PC-3 (cell line): Measurements from ENCODE around the gene TRAPPC3L. TPM values are rescaled to one million over a fixed set of nuclear protein-coding genes. Genes with fewer than 3 reads are reported as not detected.

Experiments
- ATAC-seq: fragments of 200-7000 bp; cut with Tn5 transposase; 2 replicates; pipeline ENCODE4 v1.9.1; 2020; ENCODE audit warnings: mild to moderate bottlenecking, moderate library complexity
- BruUV-seq: library from RNA; stranded (reverse); fragments of 400-500 nt; replicated peaks from 2 replicates; lab custom pipeline; 2021; lab: Mats Ljungman, UMichigan
- CTCF ChIA-PET: fragments of 300-600 bp; sonication (Branson Sonifier 250); formaldehyde crosslinking; loops from one replicate; lab custom pipeline; 2022; ENCODE audit warnings: antibody characterized with exemption; lab: Charles Lee
- POLR2A ChIA-PET: fragments of 300-600 bp; sonication (Branson Sonifier 250); formaldehyde crosslinking; loops from one replicate; lab custom pipeline; 2022; ENCODE audit warnings: antibody characterized with exemption; ENCODE audit not compliant: unreplicated experiment; lab: Charles Lee
- DNase-seq: peaks from one replicate; pipeline ENCODE4 v3.0.0-alpha.2; 2015
- H2AFZ ChIP-seq: fragments of 300-600 bp; sonication (generic); 2 replicates; pipeline ENCODE4 v1.6.0; 2016; ENCODE audit warnings: antibody characterized with exemption, low read length
- H3F3A ChIP-seq: fragments of 300-600 bp; sonication (generic); one replicate; pipeline ENCODE4 v1.6.0; 2017; ENCODE audit warnings: antibody characterized with exemption, low read length, control low read depth, mild to moderate bottlenecking; ENCODE audit not compliant: unreplicated experiment
- H3K27ac ChIP-seq: fragments of 300-600 bp; sonication (generic); 2 replicates; pipeline ENCODE4 v1.5.1; 2016; ENCODE audit warnings: mild to moderate bottlenecking, low read length
- H3K27me3 ChIP-seq: fragments of 300-600 bp; sonication (generic); 2 replicates; pipeline ENCODE4 v1.6.1; 2016; ENCODE audit warnings: low read length, mixed read lengths
- H3K36me3 ChIP-seq: fragments of 300-600 bp; sonication (generic); 2 replicates; pipeline ENCODE4 v1.6.1; 2016; ENCODE audit warnings: low read depth, mixed run types, low read length, mixed read lengths
- H3K4me1 ChIP-seq: fragments of 300-600 bp; sonication (generic); 2 replicates; pipeline ENCODE4 v1.5.1; 2016; ENCODE audit warnings: low read length; ENCODE audit not compliant: insufficient read depth
- H3K4me2 ChIP-seq: fragments of 300-600 bp; sonication (generic); 2 replicates; pipeline ENCODE4 v1.6.0; 2016; ENCODE audit warnings: low read length
- H3K4me3 ChIP-seq: fragments of 300-600 bp; sonication (generic); 2 replicates; pipeline ENCODE4 v1.5.1; 2016; ENCODE audit warnings: mild to moderate bottlenecking, low read length, mixed read lengths
- H3K79me2 ChIP-seq: fragments of 300-600 bp; sonication (generic); 2 replicates; pipeline ENCODE4 v1.6.1; 2017; ENCODE audit warnings: low read length, mixed read lengths
- H3K9ac ChIP-seq: fragments of 300-600 bp; sonication (generic); 2 replicates; pipeline ENCODE4 v1.6.0; 2016; ENCODE audit warnings: mild to moderate bottlenecking, low read length
- H3K9me2 ChIP-seq: fragments of 300-600 bp; sonication (generic); replicated peaks from 2 replicates; pipeline ENCODE4 v1.6.1; 2016; ENCODE audit warnings: mixed run types, low read length, mixed read lengths
- H3K9me3 ChIP-seq: fragments of 300-600 bp; sonication (generic); 2 replicates; pipeline ENCODE4 v1.6.1; 2016; ENCODE audit warnings: low read length, mixed read lengths
- H4K20me1 ChIP-seq: fragments of 300-600 bp; sonication (generic); 2 replicates; pipeline ENCODE4 v1.6.1; 2016; ENCODE audit warnings: low read length, mixed read lengths
- CTCF ChIP-seq: fragments of 300-600 bp; sonication (generic); conservative IDR thresholded peaks from 2 replicates; pipeline ENCODE4 v1.5.1; 2017; ENCODE audit warnings: antibody characterized with exemption, low read depth, mild to moderate bottlenecking, low read length
- EZH2 ChIP-seq: fragments of 300-600 bp; sonication (generic); IDR thresholded peaks from one replicate; pipeline ENCODE4 v1.6.1; 2017; ENCODE audit warnings: antibody characterized with exemption, mild to moderate bottlenecking, low read length; ENCODE audit not compliant: unreplicated experiment
- EZH2phosphoT487 ChIP-seq: fragments of 300-600 bp; sonication (generic); IDR thresholded peaks from 2 replicates; pipeline ENCODE4 v1.6.1; 2018; ENCODE audit warnings: mild to moderate bottlenecking, antibody characterized with exemption, low read length, borderline replicate concordance
- intact Hi-C: fragments of 100-400 bp; cut with micrococcal nuclease; formaldehyde crosslinking; loops from 2 replicates; pipeline ENCODE4 v1.9.0; 2023
- total RNA-seq: library from RNA; depleted of rRNA; stranded (reverse); fragments of >200 nt; gene quantifications from 2 replicates; pipeline ENCODE4 v1.2.3, GENCODE V29; 2014

The TRAPPC3L gene
- total RNA-seq, 1 experiment from 2014 or later: not detected

- H3K4me3 ChIP-seq: no peak overlapping the region
- no peaks in the 10 kb centered on the region for H3F3A ChIP-seq
- no peak overlapping the region for H3K9ac ChIP-seq
- H3K9me2 ChIP-seq: no peaks in the 10 kb centered on the region
- no peak overlapping the region for H3K27ac ChIP-seq
- no peaks in the 10 kb centered on the region for H3K36me3 ChIP-seq
- no peaks in the 10 kb centered on the region for H3K9me3 ChIP-seq
- TF ChIP-seq CTCF (no peak), EZH2phosphoT487 (no peak), EZH2 (no peak)
- no peak overlapping the region for H3K4me2 ChIP-seq
- no peak overlapping the region for H2AFZ ChIP-seq
- BruUV-seq: no TSS peak
- no peaks in the 10 kb centered on the region for H3K79me2 ChIP-seq
- H3K4me1 ChIP-seq: no peaks in the 10 kb centered on the region
- CTCF ChIA-PET: no interaction called here
- ATAC-seq (no peak), DNase-seq (no peak)
- H3K27me3 ChIP-seq: 0 out of 2 replicates have a peak, but pooled peaks cover 4% of the 10 kb centered on the region
- no peaks in the 10 kb centered on the region for H4K20me1 ChIP-seq
- POLR2A ChIA-PET: no interaction called here
- intact Hi-C loops: no loop called here
Observed at GRCh38 chr6:116456927-116457326, 88.6 kb downstream of the TRAPPC3L start.

GRCh38 chr6:116456106-116456505 lies 89.4 kb downstream of the TRAPPC3L start:
- Histone ChIP-seq H2AFZ (no peak overlapping the region), H3K9me3 (no peaks in the 10 kb centered on the region), H3K27ac (no peak overlapping the region), H4K20me1 (no peaks in the 10 kb centered on the region), H3K9me2 (no peaks in the 10 kb centered on the region), H3K4me2 (no peak overlapping the region), H3K79me2 (no peaks in the 10 kb centered on the region), H3K4me3 (no peak overlapping the region), H3K27me3 (0 out of 2 replicates have a peak, but pooled peaks cover 1% of the 10 kb centered on the region), H3K9ac (no peak overlapping the region), H3K4me1 (no peaks in the 10 kb centered on the region; the same call in 1 of the 2 replicates), H3K36me3 (no peaks in the 10 kb centered on the region), H3F3A (no peaks in the 10 kb centered on the region)
- ChIA-PET CTCF (no interaction called here), POLR2A (no interaction called here)
- TF ChIP-seq CTCF (no peak), EZH2 (no peak), EZH2phosphoT487 (no peak)
- BruUV-seq: no TSS peak
- no peak for ATAC-seq
- intact Hi-C loops: no loop called here
- DNase-seq: no peak

- H3K27me3 ChIP-seq: no peaks in the 10 kb centered on the region
Observed at GRCh38 chr6:116452531-116452930, 93.0 kb downstream of the TRAPPC3L start.

More at GRCh38 chr6:116452531-116452930, 93.0 kb downstream of the TRAPPC3L start:
- TF ChIP-seq CTCF (no peak), EZH2phosphoT487 (no peak), EZH2 (no peak)
- H3F3A ChIP-seq: no peaks in the 10 kb centered on the region
- H2AFZ ChIP-seq: no peak overlapping the region
- CTCF ChIA-PET: no interaction called here
- intact Hi-C loops: no loop called here
- BruUV-seq: no TSS peak
- no peaks in the 10 kb centered on the region for H3K9me2 ChIP-seq
- ATAC-seq (no peak), DNase-seq (no peak)
- H3K9ac ChIP-seq: no peak overlapping the region
- H4K20me1 ChIP-seq: no peaks in the 10 kb centered on the region
- no peak overlapping the region for H3K4me3 ChIP-seq
- POLR2A ChIA-PET: no interaction called here
- H3K4me2 ChIP-seq: no peak overlapping the region
- peaks cover 9% of the 10 kb centered on the region for H3K4me1 ChIP-seq
- H3K27ac ChIP-seq: no peak overlapping the region
- no peaks in the 10 kb centered on the region for H3K9me3 ChIP-seq
- no peaks in the 10 kb centered on the region for H3K79me2 ChIP-seq
- no peaks in the 10 kb centered on the region for H3K36me3 ChIP-seq
